A204.1 (cell line): ENCODE measurements around the gene E2F8.

Source experiments
- FAIRE-seq: peaks from 2 replicates; lab custom pipeline; 2012; peaks lifted over from hg19 to GRCh38; lab: Jason Lieb, UNC

The E2F8 gene

GRCh38 chr11:19220903-19221724 is 19.6 kb downstream of the E2F8 start:
- no peak for FAIRE-seq

DNA sequence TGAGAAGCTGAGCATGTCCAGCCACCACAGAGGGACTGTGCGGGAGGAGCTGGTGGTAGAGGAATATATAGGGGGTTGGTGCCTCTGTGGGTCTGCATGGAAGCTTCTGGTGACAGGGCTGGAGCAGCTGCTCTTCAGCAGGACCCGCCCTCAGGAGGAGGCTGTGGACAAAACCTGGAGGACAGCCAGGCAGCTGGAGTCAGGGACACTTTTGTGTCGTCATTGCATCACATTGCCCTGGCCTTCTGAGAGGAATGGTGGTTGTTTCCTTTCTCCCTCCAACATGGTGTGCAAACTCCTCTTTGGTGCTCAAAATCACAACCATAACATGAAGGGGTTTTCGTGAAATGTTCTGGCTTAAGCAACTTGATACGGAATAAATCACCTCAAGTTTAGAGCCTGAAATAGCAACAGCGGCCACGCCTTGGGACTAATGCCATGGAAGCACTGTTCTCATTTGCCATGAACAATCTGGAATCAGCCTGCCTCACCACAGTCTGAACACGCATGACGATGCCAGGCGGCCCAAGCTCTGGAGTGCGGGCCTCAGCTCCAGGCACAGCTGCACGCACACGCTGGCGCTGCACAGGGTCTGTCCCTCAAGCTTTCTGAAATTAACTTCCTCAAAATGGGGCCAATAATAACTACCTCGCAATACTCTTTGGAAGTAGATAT is 21.8 kb downstream of the E2F8 start:
- FAIRE-seq, result no peak

DNA sequence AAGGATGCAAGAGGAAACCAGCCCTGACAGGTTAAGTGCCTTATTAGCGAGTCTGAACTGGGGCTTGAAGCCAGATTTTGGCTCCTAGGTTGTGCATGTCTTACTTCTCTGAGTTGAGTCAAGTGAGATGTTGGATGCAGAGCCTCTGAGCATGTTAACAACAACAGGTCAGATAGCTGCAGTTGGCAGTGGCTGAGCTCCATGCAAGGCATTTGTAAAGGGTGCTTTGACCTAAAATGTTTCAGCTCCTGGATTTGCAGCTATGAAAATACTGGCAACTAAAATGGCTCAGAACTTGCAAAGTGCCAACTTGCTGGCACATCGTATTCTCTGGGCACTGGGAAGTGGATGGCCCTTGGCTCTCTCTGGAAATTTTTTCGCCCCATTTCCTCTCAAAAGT is 22.5 kb downstream of the E2F8 start:
- FAIRE-seq, result no peak

- FAIRE-seq, result no peak
Measured at GRCh38 chr11:19216709-19217374, 23.9 kb downstream of the E2F8 start.

DNA sequence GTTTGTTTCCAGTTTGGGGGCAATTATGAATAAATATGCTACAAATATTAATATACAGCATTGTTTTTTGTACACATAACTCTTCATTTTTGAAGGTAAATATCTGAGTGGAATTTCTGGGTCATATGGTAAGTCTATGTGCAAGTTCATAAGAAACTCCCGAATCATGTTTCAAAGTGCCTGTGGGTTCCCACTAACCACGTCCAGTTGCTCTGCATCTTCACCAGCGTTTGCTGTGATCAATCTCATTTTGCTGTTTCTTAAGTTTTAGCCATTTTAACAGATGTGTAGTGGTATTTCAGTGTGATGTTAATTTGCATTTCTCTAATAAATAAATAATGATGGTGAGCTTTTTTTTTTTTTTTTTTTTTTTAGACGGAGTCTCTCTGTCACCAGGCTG is 24.7 kb downstream of the E2F8 start:
- no peak for FAIRE-seq

GRCh38 chr11:19209617-19210370 is 31.0 kb downstream of the E2F8 start:
- FAIRE-seq, result no peak

DNA sequence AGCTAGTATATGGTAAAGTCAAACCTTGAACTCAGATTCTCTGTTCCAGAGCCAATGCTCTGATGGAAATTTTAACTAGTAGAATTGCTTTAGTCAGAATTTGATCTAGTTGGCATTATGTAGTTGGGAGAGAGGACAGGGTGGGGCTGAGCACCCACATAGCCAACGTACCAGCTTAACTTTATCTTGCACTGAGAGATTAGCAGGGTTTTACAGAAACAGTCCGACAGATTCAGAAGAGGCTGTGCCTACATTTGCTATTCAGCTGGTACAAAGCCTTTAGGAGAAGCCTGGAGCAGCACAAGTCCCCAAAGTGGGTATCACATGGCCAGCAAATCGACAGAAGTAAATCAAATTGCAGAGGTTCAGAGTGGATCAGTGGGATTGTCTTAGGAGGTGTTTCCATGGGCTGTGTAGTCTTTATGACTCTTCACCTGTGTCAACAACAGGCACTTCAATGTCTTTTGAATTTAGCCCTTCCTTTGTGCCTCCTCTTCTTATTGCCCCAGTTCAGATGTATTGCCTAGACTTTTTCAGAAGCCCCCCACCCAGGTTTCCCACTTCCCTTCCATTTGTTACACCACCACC is 31.7 kb downstream of the E2F8 start:
- no peak for FAIRE-seq

DNA sequence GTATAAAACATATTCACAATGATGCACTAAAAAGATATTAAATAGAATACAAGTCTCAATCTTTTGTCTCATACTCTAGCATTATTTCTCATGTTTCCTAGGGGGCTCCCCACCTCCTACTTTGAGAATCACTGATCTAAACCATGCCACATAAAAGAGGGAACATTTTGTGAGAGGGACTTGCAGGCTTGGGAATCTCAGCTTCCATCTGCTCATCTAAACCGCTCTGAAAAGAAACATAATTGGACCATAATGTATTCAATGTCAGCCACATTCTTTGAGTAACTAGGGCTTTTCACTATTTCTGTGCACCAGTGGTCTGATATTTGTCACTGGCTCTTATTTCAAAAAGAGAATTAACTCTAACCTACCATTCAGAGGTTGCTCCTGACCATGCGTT is 32.6 kb downstream of the E2F8 start:
- no peak for FAIRE-seq

DNA sequence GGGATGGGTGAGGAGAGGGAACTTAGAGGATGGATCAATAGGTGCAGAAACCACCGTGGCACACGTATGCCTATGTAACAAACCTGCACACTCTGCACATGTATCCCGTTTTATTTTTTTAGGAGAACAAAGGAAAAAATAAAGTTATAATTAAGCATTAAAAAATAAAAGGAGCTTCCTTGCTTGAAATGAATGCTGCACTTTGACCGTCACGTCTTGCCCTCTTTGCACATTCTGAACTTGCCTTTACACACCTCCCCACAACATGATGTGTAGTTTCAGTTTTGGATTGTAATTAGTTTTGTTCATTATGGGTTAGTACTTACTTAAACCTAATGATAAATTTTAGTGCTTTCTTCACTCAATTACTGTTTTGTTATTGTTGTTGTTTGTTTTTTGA is 35.9 kb downstream of the E2F8 start:
- no peak for FAIRE-seq

- FAIRE-seq, result no peak
Measured at GRCh38 chr11:19201737-19202605, 38.8 kb downstream of the E2F8 start, which contains the start of gene CSRP3. Gene CSRP3 (minus strand): TSS chr11:19201983. CDS start chr11:19192448, 9,535 bp downstream.

GRCh38 chr11:19200410-19201201 is 40.1 kb downstream of the E2F8 start:
- no peak for FAIRE-seq

- FAIRE-seq, result no peak
Measured at GRCh38 chr11:19199771-19200170, 41.0 kb downstream of the E2F8 start.

- FAIRE-seq, result no peak
Measured at GRCh38 chr11:19199048-19199447, 41.7 kb downstream of the E2F8 start.

- FAIRE-seq, result no peak
Measured at GRCh38 chr11:19196432-19196831, 44.3 kb downstream of the E2F8 start.

GRCh38 chr11:19194620-19195308 is 46.0 kb downstream of the E2F8 start:
- FAIRE-seq, result no peak

DNA sequence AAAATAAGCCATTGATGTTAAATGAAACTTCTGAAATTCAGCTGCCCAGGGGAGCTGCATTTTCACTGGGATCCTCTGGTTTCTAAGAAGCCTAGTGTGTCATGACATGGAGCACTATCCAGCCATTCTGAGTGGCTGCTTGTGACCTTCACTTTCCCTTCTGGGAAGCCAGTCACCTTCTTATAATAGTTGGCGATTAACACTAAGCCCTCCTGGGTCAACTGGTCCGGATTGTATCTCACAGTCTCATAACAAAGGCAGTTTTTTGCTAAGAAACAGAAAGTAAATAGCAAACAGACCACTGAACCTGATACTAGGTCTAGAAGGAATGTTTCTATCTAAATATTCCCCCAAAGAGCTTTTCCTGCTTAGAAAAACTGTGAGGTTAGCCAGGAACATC is 46.8 kb downstream of the E2F8 start:
- FAIRE-seq, result no peak

- no peak for FAIRE-seq
Measured at GRCh38 chr11:19191530-19192169, 49.1 kb downstream of the E2F8 start.

GRCh38 chr11:19187833-19188258 is 52.9 kb downstream of the E2F8 start:
- FAIRE-seq, result no peak
